Measurements from ENCODE around the gene ZNRF1. TPM values are rescaled to one million over a fixed set of nuclear protein-coding genes. Genes with fewer than 3 reads are reported as not detected.

The ZNRF1 gene
- total and polyA plus RNA-seq, 2 of the 13 experiments (the other 11 are each of a cell fraction or from before 2014, with no cell fraction given), result 43.9 to 58.7 TPM

DNA sequence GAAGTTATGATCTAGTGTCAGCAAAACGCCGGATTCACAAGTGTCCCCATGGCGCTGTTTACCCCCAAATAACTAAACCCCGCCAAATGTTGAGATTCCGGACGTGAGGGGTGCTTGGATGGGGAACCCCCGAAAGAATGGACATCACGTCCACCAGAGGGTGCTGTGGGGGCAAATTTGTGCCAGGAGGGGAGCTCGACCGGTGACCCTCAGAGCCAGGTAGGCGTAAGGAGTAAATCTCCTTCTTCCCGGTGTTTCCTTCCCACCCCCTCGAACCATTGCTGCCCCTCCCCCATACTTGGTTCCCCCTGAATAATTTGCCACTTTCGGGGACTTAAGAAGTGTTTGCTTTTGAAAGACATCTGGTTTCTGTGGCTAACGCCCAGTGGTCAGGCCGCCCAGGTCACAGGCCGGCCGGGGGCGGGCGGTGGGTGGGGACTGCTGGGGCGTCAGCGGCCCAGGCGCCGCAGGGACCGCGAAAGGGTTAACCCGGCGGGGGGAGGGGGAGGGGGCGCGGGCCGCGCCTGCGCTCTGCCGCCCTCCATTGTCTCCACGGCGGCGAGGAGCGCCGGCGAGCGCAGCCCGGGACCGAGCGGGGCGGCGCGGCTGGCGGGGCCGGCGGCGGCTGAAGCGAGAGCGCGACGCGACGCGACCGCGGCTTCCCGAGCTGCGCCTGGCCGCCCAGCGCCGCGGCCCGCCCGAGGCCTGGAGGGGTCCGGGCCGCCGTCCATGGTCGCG, at the start of gene ZNRF1 (continued):
- TF ChIP-seq, protein P1, sequence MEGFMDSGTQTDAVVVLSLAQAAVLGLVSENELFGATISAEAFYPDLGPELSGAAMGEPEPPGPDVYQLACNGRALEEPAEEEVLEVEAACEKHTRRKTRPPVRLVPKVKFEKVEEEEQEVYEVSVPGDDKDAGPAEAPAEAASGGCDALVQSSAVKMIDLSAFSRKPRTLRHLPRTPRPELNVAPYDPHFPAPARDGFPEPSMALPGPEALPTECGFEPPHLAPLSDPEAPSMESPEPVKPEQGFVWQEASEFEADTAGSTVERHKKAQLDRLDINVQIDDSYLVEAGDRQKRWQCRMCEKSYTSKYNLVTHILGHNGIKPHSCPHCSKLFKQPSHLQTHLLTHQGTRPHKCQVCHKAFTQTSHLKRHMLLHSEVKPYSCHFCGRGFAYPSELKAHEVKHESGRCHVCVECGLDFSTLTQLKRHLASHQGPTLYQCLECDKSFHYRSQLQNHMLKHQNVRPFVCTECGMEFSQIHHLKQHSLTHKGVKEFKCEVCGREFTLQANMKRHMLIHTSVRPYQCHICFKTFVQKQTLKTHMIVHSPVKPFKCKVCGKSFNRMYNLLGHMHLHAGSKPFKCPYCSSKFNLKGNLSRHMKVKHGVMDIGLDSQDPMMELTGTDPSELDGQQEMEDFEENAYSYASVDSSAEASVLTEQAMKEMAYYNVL (CRISPR knock-in tag; IDR thresholded peaks at IDR 0.05; ENCODE audit: borderline replicate concordance), result no peak
- no peak for TF ChIP-seq ZNF441 (CRISPR knock-in tag; IDR thresholded peaks at IDR 0.05; ENCODE audit: borderline replicate concordance)
- TF ChIP-seq ZNF629 (CRISPR knock-in tag; conservative IDR thresholded peaks at IDR 0.05), result no peak
- TF ChIP-seq, protein P2, sequence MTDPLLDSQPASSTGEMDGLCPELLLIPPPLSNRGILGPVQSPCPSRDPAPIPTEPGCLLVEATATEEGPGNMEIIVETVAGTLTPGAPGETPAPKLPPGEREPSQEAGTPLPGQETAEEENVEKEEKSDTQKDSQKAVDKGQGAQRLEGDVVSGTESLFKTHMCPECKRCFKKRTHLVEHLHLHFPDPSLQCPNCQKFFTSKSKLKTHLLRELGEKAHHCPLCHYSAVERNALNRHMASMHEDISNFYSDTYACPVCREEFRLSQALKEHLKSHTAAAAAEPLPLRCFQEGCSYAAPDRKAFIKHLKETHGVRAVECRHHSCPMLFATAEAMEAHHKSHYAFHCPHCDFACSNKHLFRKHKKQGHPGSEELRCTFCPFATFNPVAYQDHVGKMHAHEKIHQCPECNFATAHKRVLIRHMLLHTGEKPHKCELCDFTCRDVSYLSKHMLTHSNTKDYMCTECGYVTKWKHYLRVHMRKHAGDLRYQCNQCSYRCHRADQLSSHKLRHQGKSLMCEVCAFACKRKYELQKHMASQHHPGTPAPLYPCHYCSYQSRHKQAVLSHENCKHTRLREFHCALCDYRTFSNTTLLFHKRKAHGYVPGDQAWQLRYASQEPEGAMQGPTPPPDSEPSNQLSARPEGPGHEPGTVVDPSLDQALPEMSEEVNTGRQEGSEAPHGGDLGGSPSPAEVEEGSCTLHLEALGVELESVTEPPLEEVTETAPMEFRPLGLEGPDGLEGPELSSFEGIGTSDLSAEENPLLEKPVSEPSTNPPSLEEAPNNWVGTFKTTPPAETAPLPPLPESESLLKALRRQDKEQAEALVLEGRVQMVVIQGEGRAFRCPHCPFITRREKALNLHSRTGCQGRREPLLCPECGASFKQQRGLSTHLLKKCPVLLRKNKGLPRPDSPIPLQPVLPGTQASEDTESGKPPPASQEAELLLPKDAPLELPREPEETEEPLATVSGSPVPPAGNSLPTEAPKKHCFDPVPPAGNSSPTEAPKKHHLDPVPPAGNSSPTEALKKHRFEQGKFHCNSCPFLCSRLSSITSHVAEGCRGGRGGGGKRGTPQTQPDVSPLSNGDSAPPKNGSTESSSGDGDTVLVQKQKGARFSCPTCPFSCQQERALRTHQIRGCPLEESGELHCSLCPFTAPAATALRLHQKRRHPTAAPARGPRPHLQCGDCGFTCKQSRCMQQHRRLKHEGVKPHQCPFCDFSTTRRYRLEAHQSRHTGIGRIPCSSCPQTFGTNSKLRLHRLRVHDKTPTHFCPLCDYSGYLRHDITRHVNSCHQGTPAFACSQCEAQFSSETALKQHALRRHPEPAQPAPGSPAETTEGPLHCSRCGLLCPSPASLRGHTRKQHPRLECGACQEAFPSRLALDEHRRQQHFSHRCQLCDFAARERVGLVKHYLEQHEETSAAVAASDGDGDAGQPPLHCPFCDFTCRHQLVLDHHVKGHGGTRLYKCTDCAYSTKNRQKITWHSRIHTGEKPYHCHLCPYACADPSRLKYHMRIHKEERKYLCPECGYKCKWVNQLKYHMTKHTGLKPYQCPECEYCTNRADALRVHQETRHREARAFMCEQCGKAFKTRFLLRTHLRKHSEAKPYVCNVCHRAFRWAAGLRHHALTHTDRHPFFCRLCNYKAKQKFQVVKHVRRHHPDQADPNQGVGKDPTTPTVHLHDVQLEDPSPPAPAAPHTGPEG (CRISPR knock-in tag; IDR thresholded peaks at IDR 0.05), result no peak
- TF ChIP-seq JUND (CRISPR knock-in tag; IDR thresholded peaks at IDR 0.05), result no peak
- TF ChIP-seq HDAC6 (IDR thresholded peaks at IDR 0.05; ENCODE audit: low read depth, low read length), result no peak
- TF ChIP-seq SMARCE1 (IDR thresholded peaks at IDR 0.05; ENCODE audit: borderline replicate concordance), result no peak
- TF ChIP-seq, protein P3, sequence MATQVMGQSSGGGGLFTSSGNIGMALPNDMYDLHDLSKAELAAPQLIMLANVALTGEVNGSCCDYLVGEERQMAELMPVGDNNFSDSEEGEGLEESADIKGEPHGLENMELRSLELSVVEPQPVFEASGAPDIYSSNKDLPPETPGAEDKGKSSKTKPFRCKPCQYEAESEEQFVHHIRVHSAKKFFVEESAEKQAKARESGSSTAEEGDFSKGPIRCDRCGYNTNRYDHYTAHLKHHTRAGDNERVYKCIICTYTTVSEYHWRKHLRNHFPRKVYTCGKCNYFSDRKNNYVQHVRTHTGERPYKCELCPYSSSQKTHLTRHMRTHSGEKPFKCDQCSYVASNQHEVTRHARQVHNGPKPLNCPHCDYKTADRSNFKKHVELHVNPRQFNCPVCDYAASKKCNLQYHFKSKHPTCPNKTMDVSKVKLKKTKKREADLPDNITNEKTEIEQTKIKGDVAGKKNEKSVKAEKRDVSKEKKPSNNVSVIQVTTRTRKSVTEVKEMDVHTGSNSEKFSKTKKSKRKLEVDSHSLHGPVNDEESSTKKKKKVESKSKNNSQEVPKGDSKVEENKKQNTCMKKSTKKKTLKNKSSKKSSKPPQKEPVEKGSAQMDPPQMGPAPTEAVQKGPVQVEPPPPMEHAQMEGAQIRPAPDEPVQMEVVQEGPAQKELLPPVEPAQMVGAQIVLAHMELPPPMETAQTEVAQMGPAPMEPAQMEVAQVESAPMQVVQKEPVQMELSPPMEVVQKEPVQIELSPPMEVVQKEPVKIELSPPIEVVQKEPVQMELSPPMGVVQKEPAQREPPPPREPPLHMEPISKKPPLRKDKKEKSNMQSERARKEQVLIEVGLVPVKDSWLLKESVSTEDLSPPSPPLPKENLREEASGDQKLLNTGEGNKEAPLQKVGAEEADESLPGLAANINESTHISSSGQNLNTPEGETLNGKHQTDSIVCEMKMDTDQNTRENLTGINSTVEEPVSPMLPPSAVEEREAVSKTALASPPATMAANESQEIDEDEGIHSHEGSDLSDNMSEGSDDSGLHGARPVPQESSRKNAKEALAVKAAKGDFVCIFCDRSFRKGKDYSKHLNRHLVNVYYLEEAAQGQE (IDR thresholded peaks at IDR 0.05; ENCODE audit: borderline replicate concordance in 1 of 2, low read depth in 1 of 2, low read length in 2 of 2), result no peak; a peak in 1 of 4 replicates
- TF ChIP-seq ZNF282 (IDR thresholded peaks at IDR 0.05; ENCODE audit: partially characterized antibody), result no peak
- TF ChIP-seq KAT2B (IDR thresholded peaks at IDR 0.05; ENCODE audit: borderline replicate concordance, low read depth, low read length), result no peak
- no peak for TF ChIP-seq ARHGAP35 (CRISPR knock-in tag; IDR thresholded peaks at IDR 0.05; ENCODE audit: borderline replicate concordance)
- TF ChIP-seq, protein P4, sequence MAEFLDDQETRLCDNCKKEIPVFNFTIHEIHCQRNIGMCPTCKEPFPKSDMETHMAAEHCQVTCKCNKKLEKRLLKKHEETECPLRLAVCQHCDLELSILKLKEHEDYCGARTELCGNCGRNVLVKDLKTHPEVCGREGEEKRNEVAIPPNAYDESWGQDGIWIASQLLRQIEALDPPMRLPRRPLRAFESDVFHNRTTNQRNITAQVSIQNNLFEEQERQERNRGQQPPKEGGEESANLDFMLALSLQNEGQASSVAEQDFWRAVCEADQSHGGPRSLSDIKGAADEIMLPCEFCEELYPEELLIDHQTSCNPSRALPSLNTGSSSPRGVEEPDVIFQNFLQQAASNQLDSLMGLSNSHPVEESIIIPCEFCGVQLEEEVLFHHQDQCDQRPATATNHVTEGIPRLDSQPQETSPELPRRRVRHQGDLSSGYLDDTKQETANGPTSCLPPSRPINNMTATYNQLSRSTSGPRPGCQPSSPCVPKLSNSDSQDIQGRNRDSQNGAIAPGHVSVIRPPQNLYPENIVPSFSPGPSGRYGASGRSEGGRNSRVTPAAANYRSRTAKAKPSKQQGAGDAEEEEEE (CRISPR knock-in tag; IDR thresholded peaks at IDR 0.05; ENCODE audit: borderline replicate concordance), result no peak

Data from HepG2 (cell line).